ENCODE data around the gene SEMA6C. TPM values are rescaled to one million over a fixed set of nuclear protein-coding genes. Genes with fewer than 3 reads are reported as not detected.

The SEMA6C gene
- total and polyA plus RNA-seq, 11 donors: 16.4 to 97.1 (median 50.8) TPM

DNA sequence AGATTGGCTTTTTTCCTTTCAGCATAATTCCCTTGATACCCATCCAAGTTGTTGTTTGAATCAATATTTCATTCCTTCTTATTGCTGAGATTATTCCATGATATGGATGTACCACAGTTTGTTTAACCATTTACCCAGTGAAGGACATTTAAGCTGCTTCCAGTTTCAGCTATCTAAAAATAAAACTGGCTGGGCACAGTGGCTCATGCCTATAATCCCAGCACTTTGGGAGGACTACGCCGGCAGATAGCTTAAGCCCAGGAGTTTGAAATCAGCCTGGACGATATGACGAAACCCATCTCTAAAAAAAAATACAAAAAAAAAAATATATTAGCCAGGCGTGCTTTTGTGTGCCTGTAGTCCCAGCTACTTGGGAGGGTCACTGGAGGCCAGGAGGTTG lies 32.6 kb downstream of the SEMA6C start:
- H3K36me3 ChIP-seq: peaks cover 0 to 77% (median 28%) of the 10 kb centered on the region in 9 donors
- WGBS, 4 donors: 71 to 83% (median 77%) methylated on average over 5 of the region's 5 CpGs

DNA sequence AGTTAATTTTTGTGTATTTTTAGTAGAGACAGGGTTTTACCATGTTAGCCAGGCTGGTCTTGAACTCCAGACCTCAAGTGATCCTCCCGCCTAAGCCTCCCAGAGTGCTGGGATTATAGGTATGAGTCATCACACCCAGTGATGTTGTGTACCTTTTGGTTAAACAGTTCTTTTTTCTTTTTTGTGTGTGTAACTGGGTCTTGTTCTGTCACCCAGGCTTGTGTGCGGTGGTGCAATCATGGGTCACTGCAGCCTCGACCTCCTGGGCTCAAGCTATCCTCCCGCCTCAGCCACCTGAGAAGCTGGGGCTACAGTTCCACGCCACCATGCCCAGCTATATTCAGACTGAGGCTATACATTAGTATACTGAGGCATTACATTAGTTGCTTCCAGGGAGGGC lies 38.1 kb downstream of the SEMA6C start:
- Histone ChIP-seq H3K9me3 (no peaks in the 10 kb centered on the region), H3K36me3 (peaks cover 0 to 76% (median 40%) of the 10 kb centered on the region in 9 donors), H3K27ac (no peak overlapping the region), H3K4me1 (no peaks in the 10 kb centered on the region), H3K4me3 (no peak overlapping the region), H3K27me3 (no peaks in the 10 kb centered on the region)
- 91 to 97% (median 95%) methylated on average over 5 of the region's 5 CpGs for WGBS, 4 donors
- TF ChIP-seq POLR2A (IDR thresholded peaks at IDR 0.05): no peak
- TF ChIP-seq, protein P1, sequence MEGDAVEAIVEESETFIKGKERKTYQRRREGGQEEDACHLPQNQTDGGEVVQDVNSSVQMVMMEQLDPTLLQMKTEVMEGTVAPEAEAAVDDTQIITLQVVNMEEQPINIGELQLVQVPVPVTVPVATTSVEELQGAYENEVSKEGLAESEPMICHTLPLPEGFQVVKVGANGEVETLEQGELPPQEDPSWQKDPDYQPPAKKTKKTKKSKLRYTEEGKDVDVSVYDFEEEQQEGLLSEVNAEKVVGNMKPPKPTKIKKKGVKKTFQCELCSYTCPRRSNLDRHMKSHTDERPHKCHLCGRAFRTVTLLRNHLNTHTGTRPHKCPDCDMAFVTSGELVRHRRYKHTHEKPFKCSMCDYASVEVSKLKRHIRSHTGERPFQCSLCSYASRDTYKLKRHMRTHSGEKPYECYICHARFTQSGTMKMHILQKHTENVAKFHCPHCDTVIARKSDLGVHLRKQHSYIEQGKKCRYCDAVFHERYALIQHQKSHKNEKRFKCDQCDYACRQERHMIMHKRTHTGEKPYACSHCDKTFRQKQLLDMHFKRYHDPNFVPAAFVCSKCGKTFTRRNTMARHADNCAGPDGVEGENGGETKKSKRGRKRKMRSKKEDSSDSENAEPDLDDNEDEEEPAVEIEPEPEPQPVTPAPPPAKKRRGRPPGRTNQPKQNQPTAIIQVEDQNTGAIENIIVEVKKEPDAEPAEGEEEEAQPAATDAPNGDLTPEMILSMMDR (IDR thresholded peaks at IDR 0.05): no peak
- DNase-seq: no peak
- no peak for ATAC-seq
- intact Hi-C loops (cut with DNase I): loop anchor here in 1 of 10 donors (5.0 kb wide), 1 partner anchor 34 kb away; no protein-coding TSS in a partner anchor

More for the DNA sequence above, 32.6 kb downstream of the SEMA6C start:
- intact Hi-C loops (cut with DNase I): no loop called here
- H3K27me3 ChIP-seq: no peaks in the 10 kb centered on the region
- DNase-seq: no peak
- no peaks in the 10 kb centered on the region for H3K9me3 ChIP-seq
- H3K4me3 ChIP-seq: no peak overlapping the region
- TF ChIP-seq, protein P1 (IDR thresholded peaks at IDR 0.05): no peak
- TF ChIP-seq POLR2A (IDR thresholded peaks at IDR 0.05): no peak
- no peak overlapping the region for H3K27ac ChIP-seq
- no peak for ATAC-seq
- H3K4me1 ChIP-seq: no peaks in the 10 kb centered on the region

DNA sequence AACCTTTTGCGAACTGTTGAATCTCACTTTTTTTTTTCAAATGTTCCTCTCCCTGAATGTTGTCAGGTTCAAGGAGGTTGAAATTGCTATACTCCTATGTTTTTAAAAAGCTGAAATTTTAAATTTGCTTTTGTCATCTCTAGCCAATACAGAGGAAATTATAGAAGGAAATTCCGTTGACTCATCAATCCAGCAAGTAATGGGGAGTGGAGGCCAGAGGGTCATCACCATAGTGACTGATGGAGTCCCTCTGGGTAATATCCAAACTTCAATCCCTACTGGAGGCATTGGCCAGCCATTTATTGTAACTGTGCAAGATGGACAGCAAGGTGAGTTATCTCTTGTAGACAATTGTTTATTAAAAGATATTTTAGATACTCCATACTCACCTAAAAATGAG lies 39.5 kb downstream of the SEMA6C start:
- no peak for ATAC-seq

DNA sequence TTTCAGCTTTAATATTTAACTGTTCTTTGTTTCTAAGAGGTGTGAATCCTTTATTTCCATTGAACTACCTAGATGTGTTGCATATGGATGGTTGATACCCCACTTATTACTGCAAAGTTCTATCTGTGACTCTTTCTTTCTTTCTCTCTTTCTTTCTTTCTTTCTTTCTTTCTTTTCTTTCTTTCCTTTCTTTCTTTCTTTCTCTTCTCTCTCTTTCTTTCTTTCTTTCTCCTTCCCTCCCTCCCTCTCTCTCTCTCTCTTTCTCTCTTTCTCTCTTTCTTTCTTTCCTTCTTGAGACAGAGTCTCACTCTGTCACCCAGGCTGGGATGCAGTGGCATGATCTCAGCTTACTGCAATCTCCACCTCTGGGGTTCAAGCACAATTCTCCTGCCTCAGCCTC lies 41.8 kb downstream of the SEMA6C start:
- TF ChIP-seq, protein P1 (IDR thresholded peaks at IDR 0.05): no peak
- TF ChIP-seq POLR2A (IDR thresholded peaks at IDR 0.05): no peak
- no peak for ATAC-seq
- Histone ChIP-seq H3K9me3 (peaks cover 0 to 2% (median 0%) of the 10 kb centered on the region in 12 donors), H3K4me3 (no peak overlapping the region), H3K36me3 (peaks cover 0 to 73% (median 40%) of the 10 kb centered on the region in 9 donors), H3K4me1 (no peaks in the 10 kb centered on the region), H3K27ac (no peak overlapping the region), H3K27me3 (no peaks in the 10 kb centered on the region)
- DNase-seq: no peak
- intact Hi-C loops (cut with DNase I): loop anchor here in 3 of 10 donors (5.0 kb wide), 3 partner anchors 38 to 148 kb away; partner anchors contain the start of genes PSMD4 (in 1 of the 3) and TNFAIP8L2 (in 1 of the 3)

More for the DNA sequence above, 39.5 kb downstream of the SEMA6C start:
- Histone ChIP-seq H3K27ac (no peak overlapping the region), H3K4me3 (no peak overlapping the region), H3K4me1 (no peaks in the 10 kb centered on the region), H3K27me3 (no peaks in the 10 kb centered on the region), H3K36me3 (peaks cover 0 to 84% (median 40%) of the 10 kb centered on the region in 9 donors), H3K9me3 (no peaks in the 10 kb centered on the region)
- no peak for DNase-seq
- TF ChIP-seq, protein P1 (IDR thresholded peaks at IDR 0.05): no peak
- no peak for TF ChIP-seq POLR2A (IDR thresholded peaks at IDR 0.05)
- 71 to 78% (median 75%) methylated on average over 2 of the region's 2 CpGs for WGBS, 4 donors
- intact Hi-C loops (cut with DNase I): loop anchor here in 1 of 10 donors (5.0 kb wide), 1 partner anchor 35 kb away; no protein-coding TSS in a partner anchor
